GM21737 (cell line): ENCODE data around the gene SPDYE4.
A peak's percentile ranks its signal among the peaks of the same experiment; 100 is the strongest.
"Not testable (repeated sequence)": the region's sequence is repeated elsewhere in the genome, so short reads cannot be mapped to it uniquely, and the experiment has no call there.

Source experiments
- ATAC-seq: cut with Tn5 transposase; IDR thresholded peaks from one replicate; pipeline ENCODE4 v1.9.1; 2021; ENCODE audit warnings: mild to moderate bottlenecking, moderate library complexity; ENCODE audit not compliant: unreplicated experiment

The SPDYE4 gene, protein sequence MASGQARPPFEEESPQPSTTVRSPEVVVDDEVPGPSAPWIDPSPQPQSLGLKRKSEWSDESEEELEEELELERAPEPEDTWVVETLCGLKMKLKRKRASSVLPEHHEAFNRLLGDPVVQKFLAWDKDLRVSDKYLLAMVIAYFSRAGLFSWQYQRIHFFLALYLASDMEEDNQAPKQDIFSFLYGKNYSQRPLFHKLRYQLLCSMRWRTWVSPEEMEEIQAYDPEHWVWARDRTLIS

GRCh38 chr17:8758137-8758596 is at the start of gene SPDYE4:
TSS of gene SPDYE4 (minus strand) at chr17:8758546. CDS start at chr17:8758382, 164 bp downstream.
- ATAC-seq: no peak

DNA sequence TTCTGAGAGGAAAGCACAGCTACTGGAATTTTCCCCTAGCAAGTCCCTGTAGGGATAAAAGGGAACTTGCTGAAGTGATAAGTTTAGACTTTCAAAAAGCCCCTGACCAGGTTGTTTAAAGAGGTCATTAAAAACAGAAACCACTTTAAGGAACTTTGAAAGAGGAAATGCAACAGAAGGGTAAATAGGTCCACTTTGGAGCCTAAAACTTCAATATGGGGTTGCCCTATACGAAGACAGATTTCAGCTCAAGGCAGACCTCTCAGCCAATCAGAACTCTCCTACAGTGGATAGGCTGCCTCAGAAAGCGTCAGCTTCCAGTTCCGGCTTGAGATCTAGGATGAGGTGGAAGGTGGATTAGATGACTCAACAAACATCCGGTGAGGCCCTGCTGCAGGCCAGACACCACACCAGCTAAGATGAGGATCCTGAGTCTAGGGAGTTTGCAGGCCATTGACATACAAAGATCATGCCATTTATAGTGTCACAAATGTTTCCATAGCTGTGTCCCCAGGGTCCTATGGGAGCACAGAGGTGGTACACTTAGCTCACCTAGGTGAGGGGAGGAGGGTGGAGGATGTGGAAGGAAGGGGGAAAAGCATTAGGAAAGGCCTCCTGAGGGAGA is 48.7 kb upstream of the SPDYE4 start:
- ATAC-seq: peak; percentile 83

DNA sequence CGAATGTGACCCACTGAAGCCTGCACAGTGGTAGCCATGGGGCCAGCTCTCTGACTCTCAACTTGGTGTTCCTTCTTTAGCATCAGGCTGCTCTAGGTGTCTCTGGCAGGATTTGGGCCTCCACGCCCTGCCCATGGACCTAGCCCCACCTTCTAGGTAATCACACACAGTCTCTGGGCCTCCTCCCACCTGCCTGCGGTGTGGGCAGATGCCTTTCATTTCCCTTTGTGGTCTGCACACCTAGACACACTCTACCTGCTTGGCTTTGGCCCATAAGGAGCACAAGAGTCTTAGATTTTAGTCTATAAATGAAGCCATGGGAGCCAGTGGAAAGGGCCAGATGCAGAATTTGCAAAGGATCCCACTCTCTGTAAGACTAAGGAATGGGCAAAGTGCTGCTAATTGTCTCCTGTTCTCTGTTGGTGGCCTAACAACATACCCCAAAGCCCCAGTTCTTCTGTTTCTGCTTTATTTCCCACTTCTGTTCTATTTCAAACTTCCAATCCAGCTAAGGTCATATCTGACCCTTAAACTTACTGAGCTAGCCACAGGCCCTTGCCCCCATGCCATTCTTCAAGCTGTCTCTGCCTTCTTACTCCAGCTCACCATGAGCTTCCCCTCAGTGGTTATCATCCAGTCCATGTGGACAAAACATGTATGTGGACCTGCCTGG is 48.0 kb upstream of the SPDYE4 start:
- no peak for ATAC-seq

GRCh38 chr17:8805396-8805795 is 47.0 kb upstream of the SPDYE4 start:
- not testable (repeated sequence) for ATAC-seq

- ATAC-seq: no peak
Measured at GRCh38 chr17:8803531-8804420, 45.4 kb upstream of the SPDYE4 start.

- ATAC-seq: no peak
Measured at GRCh38 chr17:8801135-8801840, 42.9 kb upstream of the SPDYE4 start.

- no peak for ATAC-seq
Measured at GRCh38 chr17:8800656-8801055, 42.3 kb upstream of the SPDYE4 start.

DNA sequence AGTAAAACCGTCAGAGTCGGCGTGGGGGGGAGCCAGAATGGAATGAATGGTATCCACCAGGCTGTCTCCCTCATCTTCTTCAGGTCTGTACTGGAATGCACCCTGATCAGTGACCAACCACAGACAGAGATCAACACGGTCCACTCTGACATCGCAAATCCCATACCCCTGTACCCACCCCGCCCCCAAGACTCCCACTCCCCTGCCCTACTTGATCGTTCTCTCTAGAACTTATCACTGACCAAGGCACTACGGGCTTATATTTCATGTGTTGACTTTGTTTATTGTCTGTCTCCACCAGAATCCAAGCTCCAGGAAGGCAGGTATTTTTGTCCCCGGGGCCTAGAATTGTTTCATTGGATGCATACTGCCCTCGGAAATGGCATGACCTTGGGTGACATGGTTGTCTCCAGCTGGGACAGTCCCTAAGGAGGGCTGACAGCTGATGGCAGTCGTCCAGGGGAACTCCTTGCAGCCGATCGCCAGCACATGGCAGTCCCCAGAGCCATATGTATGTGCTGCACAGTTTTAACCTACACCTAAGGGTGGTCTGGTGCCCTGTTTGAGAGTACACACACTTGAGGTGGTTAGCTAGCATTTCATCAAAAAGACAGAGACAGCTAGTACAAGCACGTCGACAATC is 41.3 kb upstream of the SPDYE4 start:
- ATAC-seq: no peak

DNA sequence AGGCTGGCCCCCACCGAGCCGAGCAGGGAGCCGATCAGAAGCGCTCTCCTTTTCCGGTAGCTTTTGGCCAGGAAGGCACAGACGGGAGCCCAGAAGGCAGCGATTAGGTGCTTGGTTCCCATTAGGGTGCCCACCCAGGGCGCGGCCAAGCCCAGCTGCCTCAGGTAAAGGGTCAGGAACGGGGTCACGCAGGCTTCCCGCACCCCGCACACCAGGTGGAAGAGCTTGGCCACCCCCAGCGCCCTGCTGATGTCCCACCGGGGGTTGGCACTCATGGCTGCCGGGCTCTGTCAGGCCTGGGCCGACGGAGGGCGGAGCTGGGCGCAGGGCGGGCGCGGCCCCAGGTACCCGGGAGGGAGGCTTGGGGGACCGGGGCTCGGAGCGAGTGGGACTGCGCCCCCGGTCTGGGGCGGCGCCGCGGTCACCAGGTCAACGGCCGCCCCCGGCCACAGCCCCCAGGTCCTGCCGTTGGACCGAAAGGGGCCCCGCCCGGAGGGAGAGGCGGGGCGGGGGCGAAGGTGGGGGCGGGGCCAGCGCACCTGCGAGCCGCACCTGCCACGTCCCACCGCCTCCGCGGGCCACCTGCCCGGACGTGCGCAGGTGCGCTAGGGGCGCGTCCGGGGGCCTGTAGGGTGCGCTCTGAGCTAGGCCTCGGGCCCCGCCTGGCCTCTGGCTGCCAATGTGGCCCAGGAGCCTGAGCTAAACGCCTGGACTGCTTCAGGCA is 40.7 kb upstream of the SPDYE4 start, which contains the start of gene MFSD6L:
TSS of gene MFSD6L (minus strand) at position 520 of the 724 bp plus-strand sequence. CDS start at position 275, 245 bp downstream.
- no peak for ATAC-seq

- no peak for ATAC-seq
Measured at GRCh38 chr17:8798176-8798845, 40.0 kb upstream of the SPDYE4 start.

DNA sequence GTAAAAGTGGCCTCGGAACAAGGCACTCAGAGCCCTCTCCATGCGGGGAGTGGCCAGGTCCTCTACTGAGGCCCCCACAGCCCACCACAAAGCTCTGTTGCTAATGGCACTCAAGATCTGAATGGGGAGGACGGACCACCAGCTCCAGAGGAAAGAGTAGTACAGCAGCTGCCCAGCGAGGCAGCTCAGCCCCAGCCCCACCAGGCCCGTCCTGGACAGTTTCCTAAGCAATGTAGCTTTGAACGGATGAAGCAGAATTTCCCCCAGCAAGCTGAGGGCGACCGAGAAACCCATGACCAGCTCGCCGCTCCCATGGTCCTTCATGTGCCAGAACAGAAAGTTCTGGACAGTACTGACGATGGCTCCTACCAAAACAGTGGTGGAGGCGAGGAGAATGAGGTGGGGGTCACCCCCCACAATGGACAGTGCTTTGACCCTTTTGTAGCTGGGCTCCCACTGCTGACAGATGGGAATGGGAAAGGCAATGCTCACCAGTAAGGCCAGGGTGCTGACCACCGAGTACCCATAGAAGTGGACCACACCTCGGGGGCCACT is 39.4 kb upstream of the SPDYE4 start:
- no peak for ATAC-seq

DNA sequence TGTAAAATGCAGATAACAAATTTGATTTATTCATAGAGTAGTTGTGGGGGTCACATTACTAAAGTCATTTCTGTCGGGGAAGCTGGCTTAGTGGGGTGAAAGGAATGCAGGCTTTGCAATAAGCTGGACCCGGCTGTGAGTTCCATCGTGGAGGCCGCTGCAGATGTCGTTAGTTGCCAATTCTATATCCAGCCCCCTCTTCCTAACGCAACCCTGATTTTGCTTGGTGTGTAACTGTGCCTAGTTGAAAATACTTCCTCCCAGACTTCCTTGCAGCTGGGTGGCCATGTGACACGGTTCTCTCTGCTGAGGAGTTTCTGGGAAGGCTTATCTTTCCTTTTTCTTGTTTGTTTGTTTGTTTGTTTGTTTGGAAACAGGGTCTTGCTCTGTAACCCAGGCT is 36.3 kb upstream of the SPDYE4 start:
- no peak for ATAC-seq

GRCh38 chr17:8793649-8794048 is 35.3 kb upstream of the SPDYE4 start:
- ATAC-seq: no peak

- ATAC-seq: no peak
Measured at GRCh38 chr17:8792646-8793045, 34.3 kb upstream of the SPDYE4 start.

GRCh38 chr17:8791910-8792270 is 33.5 kb upstream of the SPDYE4 start:
- ATAC-seq: no peak

- no peak for ATAC-seq
Measured at GRCh38 chr17:8791248-8791909, 33.0 kb upstream of the SPDYE4 start.

DNA sequence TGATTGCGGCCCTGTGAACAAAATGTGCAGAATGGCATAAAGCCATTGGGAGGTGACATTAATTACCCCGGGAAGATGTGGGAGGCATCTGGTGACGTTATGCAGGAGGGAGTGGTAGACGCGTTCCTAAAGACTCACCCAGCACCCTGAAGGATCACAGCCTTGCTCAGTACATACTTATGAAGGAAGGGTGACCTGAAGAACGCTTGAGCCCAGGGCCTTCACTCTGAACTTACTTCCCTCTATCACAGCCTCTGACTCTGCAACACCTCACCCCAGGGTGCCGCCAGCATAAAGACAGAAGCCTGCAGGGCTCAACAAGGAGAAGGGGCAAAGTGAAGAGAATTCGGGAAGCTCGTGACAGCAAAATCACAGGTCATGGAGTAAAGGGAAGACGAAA is 31.4 kb upstream of the SPDYE4 start:
- no peak for ATAC-seq

GRCh38 chr17:8788998-8789397 is 30.7 kb upstream of the SPDYE4 start:
- no peak for ATAC-seq
